IgD-negative memory B cell (primary cell): ENCODE results near the gene TMEM238L. TPM values are rescaled to one million over a fixed set of nuclear protein-coding genes. Genes with fewer than 3 reads are reported as not detected.
A peak's percentile ranks its signal among the peaks of the same experiment; 100 is the strongest.

Source experiments
- H3K27ac Mint-ChIP-seq, 3 donors: one replicate each; pipeline ENCODE4 v1.8.0; 2020 to 2022; ENCODE audit warnings: mild to moderate bottlenecking in 3 of 3, mixed read lengths in 3 of 3, moderate library complexity in 1 of 3
- H3K27me3 Mint-ChIP-seq: one replicate; pipeline ENCODE4 v1.8.0; 2021; ENCODE audit warnings: mixed read lengths
- H3K36me3 Mint-ChIP-seq: one replicate; pipeline ENCODE4 v1.8.0; 2020; ENCODE audit warnings: mild to moderate bottlenecking, mixed read lengths
- H3K4me1 Mint-ChIP-seq, 3 donors: one replicate each; pipeline ENCODE4 v1.8.0; 2020 to 2022; ENCODE audit warnings: mixed read lengths in 3 of 3, mild to moderate bottlenecking in 1 of 3
- H3K4me3 Mint-ChIP-seq, 4 donors: one replicate each; pipeline ENCODE4 v1.8.0; 2020 to 2022; ENCODE audit warnings: mild to moderate bottlenecking in 4 of 4, mixed read lengths in 4 of 4, moderate library complexity in 3 of 4
- H3K9me3 Mint-ChIP-seq, 3 donors: one replicate each; pipeline ENCODE4 v1.8.0; 2020 to 2021; ENCODE audit warnings: mixed read lengths in 3 of 3, mild to moderate bottlenecking in 1 of 3
- polyA plus RNA-seq: library from polyadenylated mRNA; unstranded; fragments of 300-500 nt; fragmentation: Illumina TruSeq; gene quantifications from one replicate; pipeline ENCODE4 v1.2.3, GENCODE V29; 2021

TMEM238L gene
- polyA plus RNA-seq, 1 donor from 2014 or later: not detected

DNA sequence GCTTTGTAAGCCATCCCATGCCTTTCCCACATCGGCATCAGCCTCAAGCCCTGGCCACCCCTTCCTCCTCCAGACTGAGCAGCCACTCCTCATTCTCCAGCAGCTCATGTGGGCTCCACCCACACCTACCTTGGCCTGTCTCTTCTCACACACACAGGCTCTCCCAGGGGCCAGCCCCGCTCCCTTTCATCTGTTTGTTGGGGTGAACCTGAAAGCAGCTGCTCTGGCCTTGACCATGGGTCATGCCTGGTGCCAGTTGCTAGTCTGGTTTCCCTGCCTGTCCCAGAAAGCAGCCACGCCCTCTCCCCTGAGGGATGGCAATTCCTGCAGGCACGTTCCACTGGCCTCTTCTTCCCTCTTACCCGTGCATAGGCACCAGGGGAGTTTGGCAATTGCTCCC is 11.4 kb upstream of the TMEM238L start:
- H3K4me3 Mint-ChIP-seq: no peak overlapping the region
- H3K27ac Mint-ChIP-seq: peak overlapping the region in 1 of 3 donors; percentile 59
- H3K9me3 Mint-ChIP-seq: no peaks in the 10 kb centered on the region
- peaks cover 0 to 2% (median 0%) of the 10 kb centered on the region in 3 donors for H3K4me1 Mint-ChIP-seq
- peaks cover 8% of the 10 kb centered on the region for H3K27me3 Mint-ChIP-seq
- no peaks in the 10 kb centered on the region for H3K36me3 Mint-ChIP-seq

DNA sequence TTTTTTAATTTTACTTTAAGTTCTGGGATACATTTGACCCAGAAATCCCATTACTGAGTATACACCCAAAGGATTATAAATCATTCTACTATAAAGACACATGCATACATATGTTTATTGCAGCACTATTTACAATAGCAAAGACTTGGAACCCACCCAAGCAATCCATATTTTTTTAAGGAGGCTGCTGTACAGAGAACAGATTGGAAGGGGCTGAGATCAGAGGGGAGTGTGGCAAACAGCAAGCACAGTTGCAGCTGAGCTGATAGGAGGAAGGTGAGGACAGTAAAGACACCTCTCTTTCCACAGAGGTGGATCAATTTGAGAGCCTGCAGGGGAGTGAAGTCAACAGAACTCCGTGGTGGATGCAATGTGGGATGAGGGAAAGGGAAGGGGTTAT is 10.2 kb upstream of the TMEM238L start:
- H3K27me3 Mint-ChIP-seq: peaks cover 8% of the 10 kb centered on the region
- H3K27ac Mint-ChIP-seq: no peak overlapping the region
- no peaks in the 10 kb centered on the region for H3K36me3 Mint-ChIP-seq
- no peak overlapping the region for H3K4me3 Mint-ChIP-seq
- peaks cover 0 to 2% (median 0%) of the 10 kb centered on the region in 3 donors for H3K9me3 Mint-ChIP-seq
- peaks cover 0 to 2% (median 0%) of the 10 kb centered on the region in 3 donors for H3K4me1 Mint-ChIP-seq

DNA sequence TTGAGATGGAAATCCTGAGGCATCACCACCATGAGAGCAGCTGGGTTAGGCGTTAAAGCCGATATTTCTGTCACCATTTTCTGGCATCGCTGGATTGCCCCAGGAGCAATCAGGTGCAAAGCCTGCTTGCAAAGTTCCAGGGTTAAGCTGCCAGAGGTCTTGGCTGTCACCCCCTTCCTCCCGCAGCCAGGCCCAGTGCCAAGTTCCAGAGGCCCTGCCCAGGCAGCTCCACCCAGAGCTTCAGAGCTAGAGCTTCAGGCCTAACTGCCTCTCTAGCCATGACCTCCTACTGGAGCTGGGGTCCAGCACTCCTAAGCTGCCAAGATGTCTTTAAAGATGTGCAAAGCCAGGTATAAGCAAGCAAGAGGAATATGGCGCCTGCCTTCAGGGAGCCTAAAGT is 8.8 kb upstream of the TMEM238L start:
- peaks cover 8% of the 10 kb centered on the region for H3K27me3 Mint-ChIP-seq
- H3K4me1 Mint-ChIP-seq: peaks cover 0 to 2% (median 0%) of the 10 kb centered on the region in 3 donors
- peaks cover 0 to 2% (median 0%) of the 10 kb centered on the region in 3 donors for H3K9me3 Mint-ChIP-seq
- H3K36me3 Mint-ChIP-seq: no peaks in the 10 kb centered on the region
- H3K27ac Mint-ChIP-seq: no peak overlapping the region
- H3K4me3 Mint-ChIP-seq: no peak overlapping the region

DNA sequence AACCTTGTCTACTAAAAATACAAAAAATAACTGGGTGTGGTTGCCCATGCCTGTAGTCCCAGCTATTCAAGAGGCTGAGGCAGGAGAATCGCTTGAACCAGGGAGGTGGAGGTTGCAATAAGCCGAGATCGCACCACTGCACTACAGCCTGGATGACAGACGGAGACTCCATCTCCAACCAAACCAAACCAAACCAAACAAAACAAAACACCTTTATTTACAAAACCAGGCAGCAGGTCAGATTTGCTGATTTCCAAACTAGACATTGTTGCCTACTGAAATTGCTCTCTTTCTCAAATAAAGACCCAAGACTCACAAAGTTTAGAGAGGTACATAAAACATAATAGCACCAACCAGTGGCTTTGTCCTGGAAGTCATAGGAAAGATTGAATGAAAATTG is 5.7 kb upstream of the TMEM238L start:
- Mint-ChIP-seq H3K9me3 (peaks cover 0 to 2% (median 0%) of the 10 kb centered on the region in 3 donors), H3K4me1 (peaks cover 0 to 2% (median 0%) of the 10 kb centered on the region in 3 donors), H3K36me3 (no peaks in the 10 kb centered on the region), H3K27ac (no peak overlapping the region), H3K27me3 (peaks cover 7% of the 10 kb centered on the region), H3K4me3 (no peak overlapping the region)

DNA sequence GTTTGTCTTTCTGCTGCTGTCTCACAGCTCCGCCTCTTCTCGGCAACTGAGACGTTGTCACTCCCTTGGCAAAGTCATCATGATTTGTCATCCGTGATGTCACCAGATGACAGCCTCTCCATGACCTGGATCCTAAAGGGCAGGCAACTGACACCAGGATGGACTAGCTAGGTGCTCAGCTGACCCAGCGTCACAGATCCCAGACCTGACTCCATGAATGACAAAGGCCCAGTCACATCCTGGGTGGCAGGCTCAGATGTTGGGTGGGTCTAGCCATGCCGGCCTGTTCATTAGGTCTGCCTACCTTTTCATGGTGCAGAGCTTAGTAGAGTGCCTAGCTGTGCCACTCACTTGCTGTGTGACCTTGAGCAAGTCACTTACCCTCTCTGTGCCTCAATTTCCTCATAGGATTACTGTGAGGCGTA is 3.8 kb upstream of the TMEM238L start:
- Mint-ChIP-seq H3K9me3 (peaks cover 0 to 2% (median 0%) of the 10 kb centered on the region in 3 donors), H3K4me1 (peaks cover 0 to 2% (median 0%) of the 10 kb centered on the region in 3 donors), H3K4me3 (no peak overlapping the region), H3K27me3 (peaks cover 4% of the 10 kb centered on the region), H3K27ac (no peak overlapping the region), H3K36me3 (no peaks in the 10 kb centered on the region)

DNA sequence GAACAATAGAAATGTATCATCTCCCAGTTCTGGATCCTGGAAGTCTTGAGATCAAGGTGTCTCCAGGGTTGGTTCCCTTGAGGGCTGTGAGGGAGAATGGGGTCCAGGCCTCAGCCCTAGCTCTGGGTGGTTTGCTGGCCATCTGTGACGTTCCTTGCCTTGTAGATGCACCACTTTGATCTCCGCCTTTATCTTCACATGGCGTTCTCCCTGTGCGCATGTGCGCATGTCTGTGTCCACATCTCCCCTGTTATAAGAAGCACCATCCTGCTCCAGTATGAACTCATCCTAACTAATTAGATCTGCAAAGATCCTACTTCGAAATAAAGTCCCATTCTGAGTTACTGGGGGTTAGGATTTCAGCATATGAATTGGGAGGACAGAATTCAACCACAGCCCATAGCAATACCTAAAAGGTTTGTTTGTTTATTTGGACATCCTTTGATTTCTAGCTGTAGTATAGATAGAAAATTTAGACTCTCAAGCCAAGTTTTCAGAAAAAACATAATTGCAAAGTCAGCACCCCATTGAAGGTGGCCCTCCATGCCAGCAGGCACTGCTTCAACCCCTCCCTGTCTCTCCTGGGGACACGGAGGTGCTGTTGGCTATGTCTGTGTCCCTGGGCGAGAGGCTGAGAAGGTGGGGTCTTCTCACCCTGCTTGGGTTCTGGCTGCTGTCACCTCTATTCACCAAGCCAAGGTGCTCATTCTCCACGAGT is 2.8 kb upstream of the TMEM238L start:
- Mint-ChIP-seq H3K4me1 (no peaks in the 10 kb centered on the region), H3K27me3 (peaks cover 4% of the 10 kb centered on the region), H3K4me3 (no peak overlapping the region), H3K27ac (no peak overlapping the region), H3K9me3 (peaks cover 0 to 2% (median 0%) of the 10 kb centered on the region in 3 donors), H3K36me3 (no peaks in the 10 kb centered on the region)

DNA sequence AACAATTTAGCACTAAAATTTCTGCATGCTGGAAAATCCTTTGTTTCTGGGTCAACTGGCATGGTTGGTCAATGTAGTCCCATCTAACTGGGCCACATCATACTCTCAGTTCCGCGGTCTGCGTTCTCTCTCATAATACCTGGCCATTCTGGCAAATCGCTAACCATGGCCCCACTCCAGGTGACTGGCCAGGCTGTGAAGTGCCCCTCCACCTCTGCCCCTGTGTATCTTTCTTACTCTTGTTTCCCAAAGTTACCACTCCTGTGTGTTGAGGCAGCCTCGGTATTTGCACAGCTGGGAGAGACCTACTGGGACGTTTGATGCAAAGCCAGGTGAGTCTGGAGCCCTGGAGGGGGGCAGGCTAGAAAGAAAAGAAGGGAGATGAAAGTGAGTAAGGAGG is 2.0 kb upstream of the TMEM238L start:
- Mint-ChIP-seq H3K4me3 (no peak overlapping the region), H3K36me3 (no peaks in the 10 kb centered on the region), H3K27ac (no peak overlapping the region), H3K4me1 (no peaks in the 10 kb centered on the region), H3K27me3 (peaks cover 2% of the 10 kb centered on the region), H3K9me3 (peaks cover 0 to 2% (median 0%) of the 10 kb centered on the region in 3 donors)

DNA sequence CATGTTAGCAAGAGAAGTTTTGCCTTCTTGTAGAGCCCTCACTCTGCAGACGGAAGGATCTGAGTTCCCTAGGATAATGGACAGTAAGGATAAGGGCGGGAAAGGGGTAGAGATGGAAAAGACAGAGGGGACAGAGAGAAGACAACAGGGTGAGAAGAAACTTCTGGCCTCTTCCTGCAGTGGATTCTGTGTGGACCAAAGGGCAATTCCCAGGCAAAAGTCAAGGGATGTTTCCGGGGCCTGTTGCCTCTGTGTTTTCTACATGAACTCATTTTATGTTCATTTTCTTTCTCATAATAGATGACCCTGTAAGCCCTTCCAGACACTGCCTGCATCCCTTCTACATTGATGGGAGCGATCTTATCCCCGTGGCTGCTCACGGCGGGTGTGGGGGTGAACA is 647 bp upstream of the TMEM238L start:
- no peaks in the 10 kb centered on the region for H3K9me3 Mint-ChIP-seq
- H3K4me3 Mint-ChIP-seq: no peak overlapping the region
- H3K27me3 Mint-ChIP-seq: peaks cover 2% of the 10 kb centered on the region
- H3K36me3 Mint-ChIP-seq: no peaks in the 10 kb centered on the region
- H3K27ac Mint-ChIP-seq: no peak overlapping the region
- H3K4me1 Mint-ChIP-seq: no peaks in the 10 kb centered on the region

DNA sequence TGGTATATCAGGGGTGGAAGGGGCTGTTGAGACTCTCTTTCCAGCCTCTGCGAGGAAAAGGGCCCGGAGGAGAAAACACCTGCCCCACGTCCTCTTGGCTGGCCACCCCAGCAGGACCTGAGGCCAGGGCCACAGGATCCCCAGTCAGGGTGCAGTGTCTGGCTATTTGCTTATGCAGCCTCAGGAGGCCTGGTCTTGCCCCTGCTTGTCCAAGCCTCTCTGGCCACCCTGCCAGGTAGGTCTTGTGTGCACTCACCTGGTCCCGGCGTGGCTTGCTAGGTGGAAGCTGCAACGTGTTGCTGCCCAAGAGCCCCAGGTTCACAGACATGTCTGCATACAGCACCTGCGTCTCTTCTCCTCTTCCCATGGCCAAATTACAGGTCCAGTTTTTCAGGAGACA is 549 bp downstream of the TMEM238L start:
- H3K36me3 Mint-ChIP-seq: no peaks in the 10 kb centered on the region
- no peak overlapping the region for H3K4me3 Mint-ChIP-seq
- H3K27me3 Mint-ChIP-seq: peaks cover 2% of the 10 kb centered on the region
- H3K4me1 Mint-ChIP-seq: no peaks in the 10 kb centered on the region
- no peaks in the 10 kb centered on the region for H3K9me3 Mint-ChIP-seq
- no peak overlapping the region for H3K27ac Mint-ChIP-seq

DNA sequence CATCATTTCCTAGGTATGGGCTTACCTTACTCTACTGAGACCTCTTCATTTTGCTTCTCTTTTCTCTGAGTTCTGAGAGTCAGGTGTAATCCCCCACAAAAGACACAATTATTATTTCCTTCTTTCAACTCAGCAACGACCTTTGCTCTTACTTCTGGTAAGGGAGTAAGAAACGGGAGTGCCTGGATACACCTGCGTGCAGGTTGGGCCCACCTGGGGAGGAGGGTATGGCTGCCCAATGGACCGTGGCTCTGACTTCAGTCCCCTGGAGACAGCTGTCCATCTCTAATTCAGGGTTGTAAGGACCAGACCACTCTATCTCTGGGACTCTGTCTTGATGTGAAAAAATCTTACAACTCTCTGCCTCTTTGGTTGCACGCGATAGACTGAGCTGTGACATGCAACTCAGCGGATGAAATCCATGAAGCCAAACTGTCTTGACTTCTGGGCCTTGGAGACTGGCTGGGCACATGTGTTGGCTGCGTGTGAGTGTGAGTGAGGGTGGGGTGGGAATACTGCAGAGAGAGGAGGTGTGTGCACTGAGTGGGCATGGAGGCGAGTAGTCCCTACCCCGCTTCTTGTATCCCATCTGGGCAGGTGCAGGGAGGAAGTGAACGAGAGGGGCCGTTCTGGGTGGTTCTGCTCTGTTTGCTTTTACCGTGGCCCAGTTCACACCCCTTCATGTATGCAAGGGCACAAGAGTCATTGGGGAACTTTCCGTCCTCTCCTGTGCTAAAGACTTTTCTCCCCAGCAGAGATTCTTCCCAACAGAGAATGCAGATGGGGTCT is 1.2 kb downstream of the TMEM238L start:
- no peak overlapping the region for H3K27ac Mint-ChIP-seq
- H3K4me3 Mint-ChIP-seq: no peak overlapping the region
- H3K9me3 Mint-ChIP-seq: no peaks in the 10 kb centered on the region
- no peaks in the 10 kb centered on the region for H3K4me1 Mint-ChIP-seq
- peaks cover 2% of the 10 kb centered on the region for H3K27me3 Mint-ChIP-seq
- H3K36me3 Mint-ChIP-seq: no peaks in the 10 kb centered on the region

DNA sequence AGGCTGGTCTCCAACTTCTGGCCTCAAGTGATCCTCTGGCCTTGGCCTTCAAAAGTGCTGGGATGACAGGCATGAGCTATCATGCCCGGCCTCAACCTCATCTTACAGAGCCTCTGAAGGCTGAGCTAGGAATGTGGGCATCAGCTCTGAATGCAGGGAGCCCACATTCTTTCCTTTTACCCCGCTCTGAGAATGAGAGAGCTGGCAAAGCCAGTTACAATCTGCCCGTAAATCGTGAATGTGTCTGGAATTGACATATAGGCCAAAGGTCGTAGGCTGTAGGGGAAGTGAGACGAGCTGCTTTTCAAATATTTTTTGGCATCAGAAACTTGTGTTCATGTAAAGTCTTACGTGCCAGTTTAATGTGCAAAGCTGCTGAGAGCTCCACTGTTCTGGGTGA is 4.5 kb downstream of the TMEM238L start:
- H3K9me3 Mint-ChIP-seq: no peaks in the 10 kb centered on the region
- no peak overlapping the region for H3K27ac Mint-ChIP-seq
- no peaks in the 10 kb centered on the region for H3K36me3 Mint-ChIP-seq
- no peaks in the 10 kb centered on the region for H3K4me1 Mint-ChIP-seq
- H3K27me3 Mint-ChIP-seq: no peaks in the 10 kb centered on the region
- no peak overlapping the region for H3K4me3 Mint-ChIP-seq

DNA sequence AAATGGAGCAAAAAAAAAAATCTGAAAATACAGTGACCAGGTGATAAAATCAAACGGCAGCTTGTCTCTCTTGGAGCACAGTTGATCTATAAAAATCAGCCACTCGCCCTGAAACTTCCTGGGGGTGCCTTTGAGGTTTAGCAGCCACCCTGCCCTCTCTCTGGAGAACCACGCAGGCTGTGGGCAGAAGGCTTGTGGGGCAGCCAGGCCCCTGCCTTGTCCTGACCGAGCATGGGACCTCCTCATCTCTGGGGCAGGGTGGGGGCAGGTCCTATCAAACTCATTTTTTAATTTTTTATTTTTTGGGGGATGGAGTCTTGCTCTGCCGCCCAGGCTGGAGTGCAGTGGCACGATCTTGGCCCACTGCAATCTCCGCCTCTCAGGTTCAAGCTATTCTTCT is 5.0 kb downstream of the TMEM238L start:
- Mint-ChIP-seq H3K36me3 (peaks cover 2% of the 10 kb centered on the region), H3K4me3 (no peak overlapping the region), H3K9me3 (no peaks in the 10 kb centered on the region), H3K27me3 (no peaks in the 10 kb centered on the region), H3K27ac (no peak overlapping the region), H3K4me1 (no peaks in the 10 kb centered on the region)

DNA sequence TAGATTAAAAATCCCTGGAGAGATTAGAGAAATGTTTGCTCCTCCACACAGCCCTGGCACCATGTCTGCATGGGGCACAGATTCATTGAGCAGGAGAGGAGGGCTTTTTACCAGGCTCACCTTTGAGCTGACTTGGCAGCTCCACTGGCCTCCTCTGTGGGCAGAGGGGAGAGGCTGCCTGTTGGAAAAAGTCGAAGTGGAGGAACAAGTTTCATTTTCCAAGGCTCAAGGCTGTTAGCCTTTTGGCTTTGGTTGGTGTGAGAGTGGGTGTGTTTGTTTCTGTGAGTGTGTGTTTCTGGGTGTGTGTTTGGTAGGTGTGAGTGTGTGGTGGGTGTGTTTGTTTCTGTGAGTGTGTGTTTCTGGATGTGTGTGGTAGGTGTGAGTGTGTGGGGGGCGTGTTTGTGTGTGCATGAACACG is 5.6 kb downstream of the TMEM238L start:
- H3K4me3 Mint-ChIP-seq: no peak overlapping the region
- H3K27ac Mint-ChIP-seq: no peak overlapping the region
- peaks cover 4% of the 10 kb centered on the region for H3K36me3 Mint-ChIP-seq
- no peaks in the 10 kb centered on the region for H3K9me3 Mint-ChIP-seq
- H3K4me1 Mint-ChIP-seq: no peaks in the 10 kb centered on the region
- H3K27me3 Mint-ChIP-seq: no peaks in the 10 kb centered on the region

DNA sequence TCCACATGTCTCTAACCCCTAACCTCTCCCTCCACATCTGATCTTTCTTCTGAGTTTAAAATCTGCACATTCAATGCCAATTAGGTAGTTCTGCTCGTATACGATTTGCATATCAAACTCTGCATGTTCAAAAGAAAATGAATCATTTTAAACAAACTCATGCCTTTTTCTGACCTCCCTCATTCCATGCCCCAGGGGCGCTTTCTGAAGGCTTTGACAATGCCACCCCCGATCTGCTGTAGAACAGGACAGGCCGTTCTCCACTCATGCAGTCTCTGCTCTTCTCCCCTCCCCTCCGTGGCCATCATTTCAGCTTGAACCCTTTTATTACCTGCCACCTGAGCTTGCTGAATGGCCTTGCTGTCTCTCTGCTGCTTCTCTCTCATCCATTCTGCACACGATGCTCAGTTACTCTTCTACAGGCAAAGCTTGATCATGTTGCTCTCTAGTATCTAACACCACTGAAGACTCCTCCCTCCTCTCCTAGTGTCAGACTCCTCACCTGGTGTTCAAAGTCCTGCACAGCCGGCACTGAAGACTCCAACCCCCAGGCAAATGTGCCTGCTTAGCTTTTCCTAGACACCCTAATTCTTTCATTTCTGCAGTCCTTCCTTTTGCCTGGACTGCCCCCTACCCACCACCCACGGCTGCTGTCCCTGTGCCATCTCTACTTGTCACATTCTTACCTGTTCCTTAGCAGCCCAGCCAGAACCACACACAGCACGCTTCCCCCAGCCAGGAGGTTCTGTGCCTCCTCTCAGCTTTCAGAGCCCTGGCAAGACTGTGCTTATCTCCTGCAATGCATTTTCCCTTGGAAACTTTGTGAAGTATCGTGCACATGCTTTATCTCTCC is 6.2 kb downstream of the TMEM238L start:
- H3K4me3 Mint-ChIP-seq: no peak overlapping the region

DNA sequence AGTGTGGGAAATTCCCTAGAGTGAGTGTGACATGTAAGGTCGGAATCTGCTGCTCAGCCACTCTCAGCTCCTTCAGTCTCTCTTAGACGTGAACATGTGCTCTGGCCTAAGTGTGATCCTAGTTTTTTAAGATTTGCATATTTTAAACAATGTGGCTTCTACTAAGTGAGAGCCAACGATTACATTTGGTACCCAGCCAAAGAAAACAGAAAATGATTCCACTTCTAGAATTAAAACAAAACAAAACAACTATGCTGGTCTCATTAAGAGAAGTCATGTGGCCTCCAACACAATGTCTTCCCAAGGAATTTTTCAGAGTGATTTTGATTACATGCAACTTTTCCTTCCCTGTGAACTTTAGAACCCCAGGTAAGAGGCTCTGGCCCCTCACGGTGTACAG is 10.1 kb downstream of the TMEM238L start:
- H3K4me1 Mint-ChIP-seq: no peaks in the 10 kb centered on the region
- H3K36me3 Mint-ChIP-seq: peaks cover 4% of the 10 kb centered on the region
- H3K9me3 Mint-ChIP-seq: no peaks in the 10 kb centered on the region
- no peak overlapping the region for H3K4me3 Mint-ChIP-seq
- peaks cover 5% of the 10 kb centered on the region for H3K27me3 Mint-ChIP-seq
- H3K27ac Mint-ChIP-seq: no peak overlapping the region

More for the DNA sequence above, 6.2 kb downstream of the TMEM238L start:
- Mint-ChIP-seq H3K9me3 (no peaks in the 10 kb centered on the region), H3K4me1 (no peaks in the 10 kb centered on the region), H3K27ac (no peak overlapping the region), H3K36me3 (peaks cover 4% of the 10 kb centered on the region), H3K27me3 (no peaks in the 10 kb centered on the region)
